ENCODE measurements around the gene DMWD.
"Not testable (repeated sequence)": the region's sequence is repeated elsewhere in the genome, so short reads cannot be mapped to it uniquely, and the experiment has no call there.

The DMWD gene

DNA sequence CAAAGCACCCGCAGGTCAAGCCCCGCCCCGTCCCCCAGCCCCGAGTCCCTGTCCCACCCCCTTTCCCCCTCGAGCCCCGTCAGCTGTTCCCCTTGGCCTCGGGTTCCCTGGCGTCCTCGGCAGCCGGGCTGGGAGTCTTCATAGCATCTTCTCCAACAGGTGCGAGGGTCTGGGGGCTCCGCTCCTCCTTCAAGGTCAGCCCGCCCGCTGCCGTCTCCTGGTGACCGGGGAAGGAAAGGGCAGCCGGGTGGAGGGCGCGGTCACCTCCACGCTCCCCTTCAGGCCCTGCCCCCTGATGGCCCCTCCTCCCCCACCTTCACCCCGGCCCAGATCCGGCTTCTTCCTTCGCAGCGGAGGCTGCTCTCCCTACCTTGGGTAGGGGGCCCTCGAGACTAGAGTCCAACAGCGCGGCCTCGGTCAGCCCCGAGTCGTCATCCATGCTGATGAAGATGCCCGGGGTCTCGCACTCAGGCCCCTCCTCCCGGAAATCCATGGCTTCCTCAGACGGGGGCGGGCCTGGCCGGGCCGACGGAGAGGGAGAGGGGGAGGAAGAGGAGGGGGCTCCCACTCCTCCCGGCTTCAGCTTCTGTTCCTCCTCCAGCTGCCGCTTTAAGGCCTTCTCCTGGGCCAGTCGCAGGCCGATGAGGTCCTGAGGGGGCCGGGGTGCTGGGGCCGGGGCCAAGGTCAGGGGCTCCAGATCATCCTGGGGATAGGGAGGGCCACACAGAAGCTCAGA is 23.0 kb upstream of the DMWD start:
- no peak for DNase-seq

DNA sequence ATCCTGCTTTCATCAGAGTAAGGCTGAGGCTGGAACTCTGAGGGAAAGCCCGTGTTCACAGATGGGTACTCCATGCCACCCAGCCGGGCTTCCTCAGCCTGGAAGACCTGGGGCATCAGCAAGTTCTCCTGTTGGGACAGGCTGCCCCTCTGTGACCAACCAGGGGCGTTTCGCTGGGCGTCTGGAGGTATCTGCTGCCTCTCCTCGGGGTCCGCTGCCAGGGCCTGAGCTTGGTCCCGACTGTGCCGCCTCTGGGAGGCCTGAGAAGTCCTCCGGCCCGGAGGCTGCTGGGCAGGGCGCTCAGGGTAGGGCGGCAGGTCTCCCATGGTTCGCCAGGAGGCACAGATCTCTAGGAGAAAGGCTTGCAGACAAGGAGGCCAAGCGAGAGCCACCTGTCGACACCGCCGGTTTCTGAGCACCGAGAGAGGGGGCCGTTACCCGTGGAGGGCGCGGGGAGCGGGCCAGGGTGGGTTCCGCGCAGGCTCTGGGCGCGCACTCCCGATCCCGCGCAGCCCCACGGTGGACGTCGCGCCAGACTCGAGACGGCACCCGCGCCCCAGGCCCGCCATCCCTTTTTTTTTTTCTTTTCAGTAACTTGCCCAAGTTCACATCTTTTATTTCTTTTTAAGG is 22.3 kb upstream of the DMWD start, which contains the start of gene RSPH6A:
Gene RSPH6A (minus strand): TSS at position 458 of the 630 bp plus-strand sequence. CDS start 132 bp downstream, at position 326.
- no peak for DNase-seq

DNA sequence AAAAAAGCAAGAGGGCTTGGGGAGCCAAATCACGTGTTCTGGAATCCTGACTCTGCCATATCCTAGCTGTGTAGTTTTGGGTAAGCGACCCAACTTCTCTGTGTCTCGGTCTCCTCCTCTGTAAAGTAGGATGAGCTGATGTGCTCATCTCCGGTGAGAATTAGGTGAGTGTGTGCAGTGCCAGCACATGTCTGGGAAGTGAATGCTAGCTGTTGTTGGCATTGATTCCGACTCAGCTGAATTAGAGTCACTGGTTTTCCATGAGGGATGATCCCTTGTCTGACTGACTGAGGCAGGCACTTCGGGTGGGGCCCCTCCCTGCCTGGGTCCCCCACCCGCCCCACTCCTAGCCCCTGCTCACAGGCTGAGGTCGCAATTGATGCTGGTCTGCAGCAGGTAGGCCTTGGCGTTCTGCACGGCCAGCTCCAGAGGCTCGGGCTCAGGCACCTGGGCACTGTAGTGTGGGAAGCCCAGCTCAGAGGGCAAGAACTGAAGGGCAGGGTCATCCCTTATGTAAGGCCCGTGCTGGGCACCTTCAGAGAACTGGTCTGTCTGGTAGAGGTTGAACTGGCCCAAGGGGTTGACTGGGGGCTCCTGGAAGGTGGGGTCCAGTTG is 21.6 kb upstream of the DMWD start:
- DNase-seq: no peak

DNA sequence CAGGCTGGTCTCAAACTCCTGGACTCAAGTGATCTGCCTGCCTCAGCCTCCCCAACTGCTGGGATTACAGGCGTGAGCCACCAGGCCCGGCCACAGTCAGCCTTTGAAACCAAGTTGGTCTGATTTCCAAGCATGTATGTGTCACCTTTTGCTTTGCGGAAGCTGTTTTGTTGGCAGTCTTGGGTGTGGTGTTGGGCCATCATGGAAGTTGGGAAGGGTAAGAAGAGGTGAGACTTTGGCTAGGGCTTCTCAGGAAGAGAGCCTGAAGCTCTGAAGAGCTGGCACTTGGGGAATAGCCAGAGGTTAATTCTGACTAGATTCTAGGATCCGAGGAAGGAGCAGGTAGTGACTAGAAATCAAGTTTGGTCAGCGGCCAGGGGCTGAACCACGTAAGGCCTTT is 19.7 kb upstream of the DMWD start:
- DNase-seq: no peak

DNA sequence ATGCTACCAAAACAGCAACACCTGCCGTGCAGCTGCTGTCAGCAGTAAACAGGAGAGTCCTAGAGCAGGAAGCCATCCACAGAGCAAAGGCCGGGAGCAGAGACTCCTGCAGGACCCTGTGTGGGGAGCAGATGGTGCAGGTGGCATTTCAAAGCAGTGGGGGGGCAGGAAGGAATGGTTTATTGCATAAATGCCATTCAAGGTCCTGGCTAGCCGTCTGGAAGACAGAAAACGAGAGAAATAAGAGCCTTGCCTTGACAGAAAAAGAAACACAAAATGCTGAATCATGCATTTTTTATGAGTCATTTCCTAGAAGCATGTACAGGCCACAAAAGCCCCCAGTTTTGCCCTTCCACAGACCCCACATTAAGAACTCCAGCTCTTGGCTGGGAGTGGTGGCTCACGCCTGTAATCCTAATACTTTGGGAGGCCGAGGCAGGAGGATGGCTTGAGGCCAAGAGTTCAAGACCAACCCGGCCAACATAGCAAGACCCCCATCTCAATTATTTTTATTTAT is 17.1 kb upstream of the DMWD start:
- peak; percentile 24 for DNase-seq

DNA sequence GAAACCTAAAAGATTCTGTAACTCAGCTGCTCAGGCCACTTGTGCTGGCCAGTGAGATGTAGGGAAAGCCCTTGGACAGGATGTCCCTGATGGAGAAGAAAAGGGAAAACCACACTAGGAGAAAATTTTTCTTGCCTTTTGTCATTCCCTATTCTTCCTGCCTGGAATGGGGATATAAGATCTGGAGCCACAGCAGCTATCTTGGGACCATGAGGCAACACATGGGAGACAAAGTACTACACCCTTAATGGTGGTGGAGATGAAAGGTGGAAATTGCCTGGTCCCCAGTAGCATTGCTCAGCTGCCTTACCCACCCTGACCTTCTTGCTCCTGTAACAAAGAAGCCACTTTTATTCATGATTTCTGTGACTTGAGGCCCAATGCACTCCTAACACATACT is 13.1 kb upstream of the DMWD start:
- no peak for DNase-seq

DNA sequence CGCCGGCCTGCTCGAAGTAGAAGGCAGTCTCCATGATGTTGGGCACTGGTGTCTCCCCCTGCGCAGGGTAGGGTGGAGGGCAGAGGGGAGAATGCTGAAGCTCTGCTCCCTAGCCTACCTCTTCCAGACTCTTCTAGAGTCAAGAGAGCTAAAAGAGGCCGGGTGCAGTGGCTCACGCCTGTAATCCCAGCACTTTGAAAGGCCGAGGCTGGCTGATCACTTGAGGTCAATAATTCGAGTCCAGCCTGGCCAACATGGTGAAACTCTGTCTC is 12.2 kb upstream of the DMWD start:
- no peak for DNase-seq

DNA sequence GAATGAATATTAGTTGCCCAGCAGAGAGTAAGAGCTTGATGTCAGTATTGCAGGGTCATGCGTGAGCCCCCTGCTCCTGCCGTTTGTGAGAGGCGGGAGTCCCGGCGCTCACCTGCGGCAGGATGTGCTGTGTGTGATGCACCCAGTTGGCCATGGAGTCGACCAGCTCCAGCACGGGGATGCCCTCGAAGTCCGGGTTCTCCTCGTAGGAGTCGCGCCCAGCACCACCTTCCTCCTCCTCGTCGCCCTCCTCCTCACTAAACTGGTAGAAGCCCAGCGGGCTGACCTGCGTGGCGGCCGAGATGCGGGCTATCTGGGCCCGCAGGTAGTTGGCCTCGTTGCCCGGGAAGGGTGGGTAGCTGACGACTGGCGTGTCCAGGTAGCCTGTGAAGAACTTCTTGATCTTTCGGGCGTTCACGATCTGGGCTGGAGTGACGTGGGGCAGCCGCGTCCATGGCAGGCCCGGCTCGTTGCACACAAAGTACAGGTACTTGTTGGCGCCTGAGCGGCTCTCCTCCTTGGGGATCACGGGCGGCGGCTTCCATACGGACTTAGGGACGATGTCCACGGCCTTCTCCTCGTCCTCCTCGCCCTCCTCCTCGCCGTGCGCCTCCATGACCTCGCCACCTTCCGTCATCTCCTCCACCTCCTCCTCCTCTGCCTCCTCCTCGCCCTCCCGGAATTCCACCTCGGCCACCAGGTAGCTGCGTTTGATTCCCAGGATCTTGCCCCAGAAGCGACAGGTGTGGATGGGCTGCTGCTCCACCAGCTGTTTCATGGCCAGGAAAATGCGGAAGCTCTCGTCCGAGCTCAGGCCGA is 11.7 kb upstream of the DMWD start:
- no peak for DNase-seq

DNA sequence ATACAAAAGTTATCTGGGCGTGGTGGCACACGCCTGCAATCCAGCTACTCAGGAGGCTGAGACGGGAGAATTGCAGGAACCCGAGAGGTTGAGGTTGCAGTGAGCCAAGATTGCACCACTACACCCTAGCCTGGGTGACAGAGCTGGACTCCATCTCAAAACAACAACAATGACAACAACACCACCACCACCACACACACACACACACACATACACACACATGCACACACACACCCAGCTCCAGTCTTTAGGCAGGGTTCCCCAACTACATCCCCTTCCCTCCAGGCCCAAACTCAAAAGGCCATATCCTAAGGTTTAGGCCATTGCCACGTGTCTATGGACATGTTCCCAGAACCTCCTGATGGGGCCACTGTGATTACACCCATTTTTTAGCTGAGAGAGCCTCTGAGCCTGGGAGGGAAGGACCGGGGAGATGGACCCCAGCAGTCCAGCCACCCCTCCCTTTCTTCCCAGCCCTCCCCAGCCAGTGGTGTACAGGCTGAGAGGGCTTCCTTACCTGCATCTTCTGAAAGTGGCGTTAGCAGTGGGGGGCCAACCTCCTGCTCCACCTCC is 9.0 kb upstream of the DMWD start:
- no peak for DNase-seq

DNA sequence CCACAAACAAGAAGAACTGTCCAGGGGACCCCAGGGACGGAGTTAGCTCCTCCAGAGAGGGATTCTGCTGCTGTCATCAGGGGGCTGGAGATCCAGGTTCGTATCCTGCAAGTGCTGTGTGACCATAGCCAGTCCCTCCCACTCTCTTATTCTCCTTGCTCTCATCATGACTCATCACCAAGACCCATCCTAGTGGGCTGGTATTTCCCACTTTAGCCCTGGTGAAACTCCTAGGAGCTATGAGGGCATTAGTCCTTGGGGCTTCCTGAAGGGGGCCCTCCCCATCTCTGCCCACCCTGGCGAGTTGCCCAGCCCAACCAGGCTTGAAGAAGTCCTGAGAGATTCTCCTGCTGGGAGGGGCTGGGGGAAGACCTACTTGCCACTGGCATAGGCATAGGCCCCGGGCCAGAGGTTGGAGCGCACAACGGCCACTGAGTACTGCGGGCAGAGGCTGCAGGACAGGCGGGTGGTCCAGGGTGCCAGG is 7.5 kb upstream of the DMWD start:
- no peak for DNase-seq

DNA sequence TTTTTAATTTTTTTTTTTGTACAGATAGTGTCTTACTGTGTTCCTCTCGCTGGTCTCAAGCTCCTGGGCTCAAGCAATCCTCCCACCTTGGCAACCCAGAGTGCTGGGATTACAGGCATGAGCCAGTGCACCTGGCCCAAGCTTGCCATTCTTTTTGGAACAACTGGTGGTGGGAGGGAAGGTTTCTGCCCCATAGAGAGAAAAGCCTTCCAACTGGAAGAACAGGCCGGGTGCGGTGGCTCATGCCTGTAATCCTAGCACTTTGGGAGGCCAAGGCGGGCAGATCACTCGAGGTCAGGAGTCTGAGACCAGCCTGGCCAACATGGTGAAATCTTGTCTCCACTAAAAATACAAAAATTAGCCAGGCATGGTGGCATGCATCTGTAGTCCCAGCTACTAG is 6.9 kb upstream of the DMWD start:
- not testable (repeated sequence) for DNase-seq

DNA sequence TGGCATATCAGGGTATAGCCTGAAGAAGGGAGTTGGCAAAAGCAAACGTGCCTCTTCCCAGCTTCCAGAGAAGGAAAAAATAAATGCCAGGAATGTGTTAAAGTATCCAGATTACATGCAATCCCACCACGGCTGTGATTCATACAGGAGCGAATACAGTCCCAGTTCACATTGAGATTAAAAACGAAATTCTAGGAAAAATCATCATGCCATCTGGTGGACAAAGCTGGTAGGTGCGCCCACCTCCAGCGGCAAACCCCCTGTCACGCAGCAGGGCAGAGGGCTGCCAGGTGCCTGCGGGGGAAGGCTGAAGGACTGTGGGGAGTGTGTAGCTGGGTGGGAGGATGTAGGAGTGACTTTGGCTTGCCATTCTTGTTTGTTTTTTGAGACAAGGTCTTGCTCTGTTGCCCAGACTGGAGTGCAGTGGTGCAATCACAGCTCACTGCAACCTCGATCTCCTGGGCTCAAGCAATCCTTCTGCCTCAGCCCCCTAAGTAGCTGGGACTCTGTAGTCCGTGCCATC is 6.4 kb upstream of the DMWD start:
- peak; percentile 26 for DNase-seq

DNA sequence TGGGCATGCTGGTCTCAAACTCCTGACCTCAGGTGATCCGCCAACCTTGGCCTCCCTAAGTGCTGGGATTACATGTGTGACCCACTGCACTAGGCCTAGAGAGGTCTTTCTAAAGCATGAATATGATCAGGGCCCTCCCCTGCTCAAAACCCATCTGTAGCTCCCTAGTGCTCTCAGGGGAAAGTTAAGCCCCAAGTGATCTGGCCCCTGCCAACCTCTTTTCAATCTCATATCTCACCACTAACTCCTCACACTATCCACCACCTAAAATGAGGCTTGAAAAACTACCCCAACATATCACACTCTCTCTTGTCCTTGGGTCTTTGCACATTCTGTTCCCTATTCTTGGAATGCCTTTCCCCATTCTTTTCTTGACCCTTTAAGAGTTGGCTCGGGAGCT is 2.0 kb upstream of the DMWD start:
- DNase-seq: no peak

DNA sequence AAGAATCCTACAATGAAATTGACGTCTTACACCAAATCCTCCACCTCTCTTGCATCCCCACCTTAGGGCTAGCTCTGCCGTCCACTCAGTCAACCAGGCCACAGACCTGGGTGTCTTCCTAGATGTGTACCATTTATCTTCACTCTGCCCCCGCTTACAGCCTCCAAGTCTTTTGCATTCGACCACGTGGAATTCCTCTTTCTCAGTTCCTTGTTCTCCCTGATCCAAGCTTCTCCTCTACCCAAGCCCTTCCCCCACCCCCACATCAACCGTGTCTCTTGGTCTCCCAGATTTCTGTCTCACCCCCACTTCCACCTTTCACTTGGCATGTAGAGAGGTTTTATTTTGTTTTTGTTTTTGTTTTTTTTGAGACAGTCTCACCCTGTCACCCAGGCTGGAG is 1.2 kb upstream of the DMWD start:
- no peak for DNase-seq

DNA sequence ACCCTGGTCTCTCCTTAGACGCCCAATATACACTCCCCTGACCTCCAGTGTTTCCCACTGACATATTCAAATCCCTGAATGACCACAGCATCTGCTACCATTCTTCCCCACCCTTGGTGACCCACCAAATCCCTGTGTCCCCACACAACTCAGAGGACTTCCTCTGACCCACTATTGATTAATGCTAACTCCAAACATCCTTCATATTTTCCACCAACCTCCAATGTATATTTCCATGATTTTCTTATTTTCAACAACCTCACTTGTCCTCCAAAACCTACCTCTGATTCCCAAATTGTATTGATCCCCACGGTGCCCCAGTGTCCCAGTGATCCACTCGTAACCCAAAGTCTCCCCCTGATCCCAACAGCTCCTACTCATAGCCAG is 526 bp upstream of the DMWD start:
- DNase-seq: no peak

DNA sequence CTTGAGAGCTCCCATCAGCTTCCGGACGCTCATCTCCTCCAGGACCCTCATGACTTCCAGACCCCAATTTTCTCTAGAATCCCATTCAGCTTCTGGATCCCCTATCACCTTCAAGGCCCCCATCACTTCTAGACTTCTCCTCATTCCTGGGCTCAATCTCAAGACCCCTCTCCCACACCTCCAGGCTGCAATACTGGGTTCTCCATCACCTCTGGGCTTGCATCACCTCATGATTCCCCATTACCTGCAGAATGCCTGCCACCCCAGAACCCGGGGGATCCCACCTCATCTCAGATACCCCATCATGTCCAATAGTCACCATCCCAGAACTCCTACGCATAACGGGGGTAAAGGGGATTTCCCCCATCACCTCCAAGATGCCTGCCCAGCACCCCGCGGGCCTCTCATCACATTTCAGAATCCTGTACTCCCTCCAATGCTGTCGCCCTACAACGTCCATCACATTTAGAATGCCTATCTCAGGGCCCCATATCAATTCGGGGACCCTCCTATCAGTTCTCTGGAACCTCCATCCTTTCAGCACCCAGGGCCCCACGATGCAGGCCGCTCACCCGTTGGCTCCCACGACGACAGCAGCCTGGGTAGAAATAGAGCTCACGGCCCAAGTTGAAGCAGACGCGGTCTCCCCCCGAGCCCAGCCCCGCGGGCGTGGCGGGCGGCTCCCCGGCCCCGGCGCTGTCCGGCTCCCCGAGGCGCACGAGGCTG is 738 bp downstream of the DMWD start:
- DNase-seq: no peak

DNA sequence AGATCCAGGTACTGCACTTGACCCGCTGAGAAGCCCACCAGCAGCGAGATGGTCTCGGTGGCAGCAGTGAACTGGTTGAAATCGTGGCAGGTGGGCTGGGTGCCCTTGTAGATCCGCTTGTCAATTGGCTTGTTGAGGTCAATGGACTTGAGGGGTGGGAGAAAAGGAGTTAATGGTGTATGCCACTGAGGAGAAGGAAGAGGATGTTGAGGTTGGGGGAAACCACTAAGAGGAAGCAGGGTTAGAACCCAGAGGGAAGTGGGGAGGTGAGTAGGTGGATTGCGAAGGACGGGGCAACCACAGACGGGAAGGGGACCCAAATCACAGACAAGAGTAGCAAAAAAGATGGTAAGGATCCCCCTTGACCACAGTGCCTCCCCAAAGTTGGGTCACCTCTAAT is 1.7 kb downstream of the DMWD start:
- peak; percentile 52 for DNase-seq

DNA sequence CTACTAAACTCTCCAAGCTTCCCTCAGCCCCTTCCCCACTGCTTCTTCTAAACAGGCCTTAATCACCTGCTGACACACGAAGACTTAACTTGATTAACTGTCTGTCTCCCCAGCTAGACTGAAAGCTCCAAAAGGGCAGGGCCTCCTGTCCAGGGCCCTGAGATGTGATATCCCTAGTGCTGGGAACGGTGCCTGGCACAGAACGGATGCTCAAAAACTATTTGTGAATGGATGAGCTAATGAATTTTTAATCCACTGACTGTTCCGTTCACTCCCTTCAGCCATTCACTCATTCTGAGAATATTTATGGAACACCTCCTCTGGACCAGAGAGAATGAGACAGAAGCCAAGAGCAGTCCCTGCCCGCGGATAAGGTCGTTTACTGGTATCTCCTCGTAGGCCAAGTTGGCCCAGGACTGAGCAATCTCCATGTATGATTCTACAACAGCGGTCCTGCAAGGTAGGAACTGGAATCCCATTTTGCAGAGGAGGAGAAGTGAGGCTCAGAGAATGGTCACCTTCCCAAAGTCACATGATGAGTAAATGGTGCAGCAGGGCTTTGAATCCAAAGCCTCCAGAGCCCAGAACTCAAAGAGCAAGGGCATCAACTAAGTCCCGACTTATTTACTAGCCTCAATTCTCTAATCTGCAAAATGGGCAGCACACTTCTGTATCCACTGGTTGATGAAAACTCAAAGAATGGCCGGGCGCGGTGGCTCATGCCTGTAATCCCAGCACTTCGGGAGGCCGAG is 3.4 kb downstream of the DMWD start:
- no peak for DNase-seq

DNA sequence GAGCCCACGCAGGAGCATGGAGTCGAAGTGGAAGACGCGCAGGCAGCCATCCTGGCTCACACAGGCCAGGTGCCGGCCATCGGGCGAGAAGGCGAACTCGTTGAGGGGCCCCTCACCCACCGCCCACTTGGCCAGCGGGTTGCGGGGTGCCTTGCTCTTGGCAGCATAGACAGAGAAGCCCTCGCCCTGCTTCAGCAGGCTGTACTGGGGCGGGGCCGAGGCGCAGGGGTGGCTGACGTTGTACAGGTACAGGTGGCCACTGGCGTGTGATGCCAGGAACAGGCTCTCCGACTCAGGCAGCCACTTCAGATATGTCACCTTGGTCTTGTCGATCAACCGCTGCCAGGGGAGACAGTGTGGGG is 6.1 kb downstream of the DMWD start:
- no peak for DNase-seq

DNA sequence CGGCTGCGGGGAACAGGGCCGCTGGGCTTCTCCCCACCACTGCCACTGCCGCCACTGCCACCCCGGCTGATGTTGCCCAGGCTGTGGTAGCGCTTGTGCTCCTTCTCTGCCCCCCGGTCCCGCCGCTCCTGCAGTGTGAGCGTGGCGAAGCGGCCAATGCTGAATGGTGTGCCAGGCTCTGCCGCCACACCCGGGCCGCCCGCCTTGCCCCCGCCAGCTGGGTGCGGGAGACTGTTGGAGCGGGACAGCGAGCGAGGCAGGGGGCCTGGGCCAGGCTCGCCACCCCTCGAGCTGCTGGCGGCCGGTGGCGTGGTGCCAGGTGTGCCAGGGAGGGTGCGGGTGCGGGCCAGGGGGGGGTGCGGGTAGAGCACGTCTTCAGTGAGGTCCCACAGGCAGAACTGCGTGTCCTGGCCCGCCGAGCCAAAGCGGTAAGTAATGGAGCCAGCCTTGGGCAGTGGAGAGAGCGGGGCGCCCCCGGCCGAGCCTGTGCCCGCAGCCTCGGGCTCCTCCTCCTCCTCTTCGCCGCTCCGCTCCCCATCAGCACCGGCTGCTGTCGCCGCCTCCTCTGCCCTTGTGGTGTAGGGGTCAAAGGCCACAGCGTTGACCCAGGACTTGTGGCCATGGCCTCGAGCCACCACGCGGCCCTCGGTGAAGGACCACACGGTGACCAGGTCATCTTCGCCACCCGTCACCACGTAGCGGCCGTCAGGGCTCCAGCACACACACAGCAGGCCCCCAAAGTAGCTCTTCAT is 6.7 kb downstream of the DMWD start:
- DNase-seq: no peak

DNA sequence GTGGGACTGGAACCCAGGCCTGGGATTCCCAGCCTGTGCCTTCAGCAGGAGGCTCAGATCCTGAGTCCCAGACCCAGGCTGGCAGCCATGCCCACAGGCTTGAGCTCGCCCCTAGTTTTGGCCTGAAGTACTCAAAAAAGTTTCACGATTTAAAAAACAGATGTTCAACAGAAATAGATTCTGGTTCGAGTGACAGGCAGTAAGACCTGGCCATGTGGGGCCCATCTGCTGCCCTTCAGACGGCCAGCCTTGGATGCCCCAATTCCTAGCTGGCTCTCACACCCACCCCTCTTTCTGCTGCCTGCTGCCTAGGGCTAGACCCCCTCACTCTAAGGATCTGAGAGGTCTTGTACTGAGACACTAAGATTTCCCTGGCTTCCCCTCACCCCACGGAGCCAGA is 7.5 kb downstream of the DMWD start:
- no peak for DNase-seq
